Lower leg skin (tissue), 4 donors: ENCODE data around the gene SMARCB1. TPM values are rescaled to one million over a fixed set of nuclear protein-coding genes. Genes with fewer than 3 reads are reported as not detected.

Source experiments
- DNase-seq, 2 donors: peaks; one replicate each; pipeline ENCODE4 v3.0.0-alpha.2; 2019; ENCODE audit warnings: low spot score in 2 of 2
- H3K4me3 ChIP-seq: fragments of 200-600 bp; sonication (generic); 2 replicates; pipeline ENCODE4 v1.5.1; 2017; ENCODE audit warnings: mild to moderate bottlenecking, low read depth; ENCODE audit not compliant: poor library complexity, severe bottlenecking
- POLR2A ChIP-seq, 2 donors: fragments of 450-650 bp; IDR thresholded peaks; one replicate each; pipeline ENCODE4 v1.6.1; 2016 to 2017; ENCODE audit warnings: antibody characterized with exemption in 2 of 2, mild to moderate bottlenecking in 1 of 2, moderate library complexity in 1 of 2
- WGBS, 2 donors: methylation state at CpG; one replicate each; pipeline ENCODE4 v1.1.5; 2018; 5-methylcytosine and 5-hydroxymethylcytosine counted together
- intact Hi-C: fragments of 100-400 bp; cut with DNase I; formaldehyde crosslinking; loops from one replicate; pipeline ENCODE4 v1.15.0; 2023; ENCODE audit warnings: low total_unique reads
- total RNA-seq, 4 donors: library from RNA; depleted of rRNA; stranded (reverse); fragments of >200 nt; gene quantifications; one replicate each; pipeline ENCODE4 v1.1.0, GENCODE V29; 2016
- TF ChIP-seq, protein P1 (sequence below), 3 donors: fragments of 450-650 bp; IDR thresholded peaks; one replicate each; pipeline ENCODE4 v1.5.1; 2016; ENCODE audit warnings: antibody characterized with exemption in 3 of 3, mild to moderate bottlenecking in 3 of 3, moderate library complexity in 2 of 3

SMARCB1 gene
- total RNA-seq, 4 donors from 2014 or later: 52.2 to 61.6 (median 55.2) TPM

DNA sequence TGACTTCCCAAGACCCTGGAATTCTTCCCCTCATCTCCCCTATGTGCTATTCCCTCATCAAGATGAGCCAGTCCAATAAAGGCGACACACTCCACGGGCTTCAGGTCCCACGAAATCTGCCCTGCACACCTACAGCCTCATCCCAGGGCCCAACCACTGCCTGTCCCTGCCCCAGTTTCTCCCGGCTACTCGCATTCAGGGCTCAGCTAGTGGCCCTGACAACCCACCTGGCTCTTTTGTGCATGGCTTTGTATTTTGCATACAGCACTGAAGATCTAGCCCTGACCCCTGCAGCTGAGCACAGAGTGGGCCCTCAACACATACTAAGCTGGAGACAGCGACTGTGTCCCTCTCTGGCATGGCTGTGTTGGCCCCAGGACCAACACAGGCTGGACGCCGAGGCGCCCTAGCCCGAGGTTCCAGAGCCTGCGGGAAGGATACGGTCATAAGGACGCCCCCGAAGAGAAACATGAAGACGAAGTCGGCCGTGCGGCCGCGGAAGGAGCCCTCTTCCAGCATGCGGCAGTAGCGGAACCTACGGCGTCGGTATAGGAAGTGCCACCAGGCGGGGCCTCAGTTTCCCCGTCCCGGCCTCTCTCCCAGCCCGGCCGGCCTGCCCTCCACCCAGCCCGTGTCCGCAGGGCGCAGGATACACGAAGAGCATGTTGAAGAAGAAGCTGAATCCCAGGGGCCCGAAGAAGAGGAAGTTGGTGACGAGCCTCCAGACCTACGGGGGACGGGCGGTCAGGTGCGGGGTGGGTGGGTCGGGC, 51.3 kb downstream of the SMARCB1 start:
- intact Hi-C loops: no loop called here
- TF ChIP-seq POLR2A (IDR thresholded peaks at IDR 0.05): no peak
- H3K4me3 ChIP-seq: no peak overlapping the region
- DNase-seq: no peak
- WGBS, 2 donors: 53 to 72% methylated on average over 21 to 41 of the region's 41 CpGs

DNA sequence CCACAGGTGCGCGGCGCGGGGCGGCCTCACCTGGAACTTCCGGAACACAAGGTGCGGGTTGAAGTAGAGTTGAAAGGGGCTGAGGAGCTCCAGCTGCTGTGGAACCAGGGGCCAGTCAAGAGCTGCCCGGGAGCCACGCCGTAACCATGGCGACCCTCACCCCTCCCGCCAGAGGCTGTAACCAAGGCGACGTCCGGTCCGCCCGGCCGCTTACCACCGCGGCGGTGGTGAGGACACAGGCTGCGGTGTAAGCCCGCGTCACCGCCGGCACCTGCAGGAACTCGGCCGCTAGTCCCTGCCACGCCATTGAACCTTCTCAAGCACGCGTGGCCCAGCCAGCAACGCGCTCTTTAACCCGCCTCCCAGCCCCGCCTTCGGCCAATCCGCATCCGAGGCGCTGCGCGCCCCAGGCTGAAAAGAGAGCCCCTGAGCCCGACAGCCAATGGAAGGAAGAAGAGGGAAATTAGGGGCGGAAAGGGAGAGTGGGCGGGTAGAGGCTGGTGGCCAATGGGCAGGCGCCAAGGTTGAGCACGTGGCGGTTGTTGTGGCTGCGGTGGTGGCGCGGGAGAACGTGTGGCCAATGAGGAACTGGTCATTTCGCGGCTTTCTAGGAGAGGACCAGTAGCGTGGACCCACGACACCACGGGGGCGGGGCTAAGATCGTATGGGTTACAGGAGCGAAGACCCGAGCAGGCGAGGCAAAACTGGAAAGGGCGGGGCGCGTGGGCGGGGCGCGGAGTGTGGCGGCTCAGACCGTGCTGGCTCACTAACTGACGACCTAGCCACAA, 52.1 kb downstream of the SMARCB1 start, which contains the start of gene DERL3:
DERL3 (minus strand) TSS at position 326 of the 788 bp plus-strand sequence; CDS start at position 307, 19 bp downstream.
- intact Hi-C loops: no loop called here
- TF ChIP-seq POLR2A (IDR thresholded peaks at IDR 0.05): no peak
- peak within 1 kb of the TSS; percentile 11 for H3K4me3 ChIP-seq
- 4 to 6% methylated on average over 62 to 63 of the region's 70 CpGs for WGBS, 2 donors
- DNase-seq: peak; percentile 96 to 99

DNA sequence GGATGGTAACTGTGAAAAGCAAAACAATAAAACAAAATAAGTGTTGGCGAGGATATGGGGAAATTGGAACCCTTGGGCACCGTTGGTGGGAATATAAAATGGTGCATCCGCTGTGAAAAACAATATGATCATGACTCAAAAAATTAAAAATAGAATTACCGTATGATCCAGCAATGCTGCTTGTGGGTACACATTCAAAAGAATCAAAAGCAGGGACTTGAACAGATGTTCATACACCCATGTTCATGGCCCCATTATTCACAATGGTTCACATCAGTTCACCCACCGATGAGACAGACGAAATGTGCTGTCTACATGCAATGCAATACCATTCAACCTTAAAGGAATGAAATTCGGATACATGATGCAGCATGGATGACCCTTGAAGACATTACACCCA, 53.3 kb downstream of the SMARCB1 start:
- intact Hi-C loops: loop anchor here (10.0 kb wide), 1 partner anchor 305 kb away; no protein-coding TSS in a partner anchor
- 55 to 64% methylated on average over 7 of the region's 7 CpGs for WGBS, 2 donors
- no peak for TF ChIP-seq POLR2A (IDR thresholded peaks at IDR 0.05)
- TF ChIP-seq, protein P1, sequence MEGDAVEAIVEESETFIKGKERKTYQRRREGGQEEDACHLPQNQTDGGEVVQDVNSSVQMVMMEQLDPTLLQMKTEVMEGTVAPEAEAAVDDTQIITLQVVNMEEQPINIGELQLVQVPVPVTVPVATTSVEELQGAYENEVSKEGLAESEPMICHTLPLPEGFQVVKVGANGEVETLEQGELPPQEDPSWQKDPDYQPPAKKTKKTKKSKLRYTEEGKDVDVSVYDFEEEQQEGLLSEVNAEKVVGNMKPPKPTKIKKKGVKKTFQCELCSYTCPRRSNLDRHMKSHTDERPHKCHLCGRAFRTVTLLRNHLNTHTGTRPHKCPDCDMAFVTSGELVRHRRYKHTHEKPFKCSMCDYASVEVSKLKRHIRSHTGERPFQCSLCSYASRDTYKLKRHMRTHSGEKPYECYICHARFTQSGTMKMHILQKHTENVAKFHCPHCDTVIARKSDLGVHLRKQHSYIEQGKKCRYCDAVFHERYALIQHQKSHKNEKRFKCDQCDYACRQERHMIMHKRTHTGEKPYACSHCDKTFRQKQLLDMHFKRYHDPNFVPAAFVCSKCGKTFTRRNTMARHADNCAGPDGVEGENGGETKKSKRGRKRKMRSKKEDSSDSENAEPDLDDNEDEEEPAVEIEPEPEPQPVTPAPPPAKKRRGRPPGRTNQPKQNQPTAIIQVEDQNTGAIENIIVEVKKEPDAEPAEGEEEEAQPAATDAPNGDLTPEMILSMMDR (IDR thresholded peaks at IDR 0.05): no peak
- H3K4me3 ChIP-seq: no peak overlapping the region
- no peak for DNase-seq

DNA sequence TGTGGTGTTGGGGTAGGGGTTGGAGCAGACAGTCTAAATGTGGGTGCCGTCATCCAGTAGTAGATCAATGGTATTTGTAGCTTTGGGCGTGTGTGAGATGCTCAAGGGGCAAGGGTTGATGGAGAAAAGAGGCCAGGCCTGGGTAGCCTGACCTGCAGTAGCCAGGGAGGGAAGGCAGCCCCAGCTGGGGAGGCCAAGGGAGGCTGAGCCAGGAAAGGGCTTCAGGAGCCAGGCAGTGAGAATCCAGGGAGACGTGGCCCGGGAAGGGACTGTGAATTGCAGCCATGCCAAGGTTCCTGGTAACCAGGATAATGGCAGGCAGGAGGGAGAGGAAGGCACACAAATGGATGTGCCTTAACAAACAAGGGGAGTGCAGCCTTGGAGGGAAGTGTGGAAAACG, 54.5 kb downstream of the SMARCB1 start:
- H3K4me3 ChIP-seq: no peak overlapping the region
- no peak for TF ChIP-seq POLR2A (IDR thresholded peaks at IDR 0.05)
- TF ChIP-seq, protein P1 (IDR thresholded peaks at IDR 0.05): no peak
- DNase-seq: no peak
- WGBS, 2 donors: 86 to 87% methylated on average over 5 of the region's 5 CpGs
- intact Hi-C loops: loop anchor here (10.0 kb wide), 1 partner anchor 306 kb away; no protein-coding TSS in a partner anchor

DNA sequence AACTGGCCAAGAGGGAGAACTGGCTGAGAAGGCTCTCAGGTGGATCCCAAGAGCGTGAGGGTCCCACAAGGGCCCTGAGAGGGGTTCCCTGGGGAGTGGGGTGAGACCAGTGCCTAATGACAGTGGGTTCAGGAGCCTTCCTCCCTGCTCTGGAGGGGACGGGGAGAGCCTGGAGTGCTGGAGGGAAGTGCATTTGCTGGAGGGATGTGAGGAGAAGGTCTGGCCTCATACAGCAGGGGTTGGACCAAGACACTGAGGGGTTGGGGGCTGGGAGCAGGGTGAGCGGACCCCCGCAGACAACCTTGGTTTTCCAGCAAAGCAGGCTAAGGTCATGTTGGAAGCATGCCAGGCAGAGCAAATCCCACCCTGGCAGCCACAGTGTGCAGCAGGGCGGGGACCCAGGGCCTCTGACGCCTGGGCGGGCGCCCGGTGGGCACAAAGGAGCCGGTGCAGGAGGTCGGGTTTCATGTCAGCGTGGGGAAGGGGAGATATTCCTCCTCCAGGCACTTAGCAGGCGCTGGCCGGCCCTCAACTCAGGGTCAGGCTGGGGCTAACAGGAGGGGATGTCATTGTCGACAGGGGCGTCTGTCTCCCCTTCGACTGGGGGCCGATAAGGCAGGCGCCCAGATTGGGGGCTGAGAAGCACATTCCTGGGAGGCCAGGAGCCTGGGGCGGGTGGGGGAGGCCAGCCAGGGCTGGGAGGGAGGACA, 55.1 kb downstream of the SMARCB1 start:
- 84 to 87% methylated on average over 18 to 20 of the region's 20 CpGs for WGBS, 2 donors
- no peak for TF ChIP-seq POLR2A (IDR thresholded peaks at IDR 0.05)
- TF ChIP-seq, protein P1 (IDR thresholded peaks at IDR 0.05): no peak
- H3K4me3 ChIP-seq: no peak overlapping the region
- intact Hi-C loops: loop anchor here (10.0 kb wide), 1 partner anchor 307 kb away; no protein-coding TSS in a partner anchor
- DNase-seq: no peak

DNA sequence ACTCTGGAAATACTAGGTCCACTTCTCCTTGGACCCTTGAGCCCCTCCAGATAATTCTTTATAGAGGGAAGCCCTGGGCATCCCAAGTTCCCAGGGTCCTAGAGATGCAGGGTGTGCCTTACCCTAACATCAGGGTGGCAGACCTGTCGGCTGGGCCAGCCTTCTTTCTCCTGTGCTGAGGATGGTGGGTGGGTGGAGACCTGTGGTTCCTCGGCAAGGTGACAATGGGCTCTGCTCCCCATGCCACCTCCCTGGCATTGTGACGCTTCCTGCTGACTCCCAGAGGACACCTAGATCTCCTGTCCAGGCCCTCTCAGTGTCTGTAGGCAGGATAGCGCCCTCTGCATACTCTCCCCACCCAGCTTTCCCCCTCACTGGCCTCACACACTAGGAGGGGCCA, 55.8 kb downstream of the SMARCB1 start:
- WGBS, 2 donors: 79 to 90% methylated on average over 4 of the region's 4 CpGs
- intact Hi-C loops: loop anchor here (10.0 kb wide), 1 partner anchor 308 kb away; no protein-coding TSS in a partner anchor
- TF ChIP-seq, protein P1 (IDR thresholded peaks at IDR 0.05): no peak
- no peak for TF ChIP-seq POLR2A (IDR thresholded peaks at IDR 0.05)

More for the DNA sequence above, 55.8 kb downstream of the SMARCB1 start:
- no peak overlapping the region for H3K4me3 ChIP-seq
- no peak for DNase-seq
